ENCODE data around the gene KCNA5.

KCNA5 gene

DNA sequence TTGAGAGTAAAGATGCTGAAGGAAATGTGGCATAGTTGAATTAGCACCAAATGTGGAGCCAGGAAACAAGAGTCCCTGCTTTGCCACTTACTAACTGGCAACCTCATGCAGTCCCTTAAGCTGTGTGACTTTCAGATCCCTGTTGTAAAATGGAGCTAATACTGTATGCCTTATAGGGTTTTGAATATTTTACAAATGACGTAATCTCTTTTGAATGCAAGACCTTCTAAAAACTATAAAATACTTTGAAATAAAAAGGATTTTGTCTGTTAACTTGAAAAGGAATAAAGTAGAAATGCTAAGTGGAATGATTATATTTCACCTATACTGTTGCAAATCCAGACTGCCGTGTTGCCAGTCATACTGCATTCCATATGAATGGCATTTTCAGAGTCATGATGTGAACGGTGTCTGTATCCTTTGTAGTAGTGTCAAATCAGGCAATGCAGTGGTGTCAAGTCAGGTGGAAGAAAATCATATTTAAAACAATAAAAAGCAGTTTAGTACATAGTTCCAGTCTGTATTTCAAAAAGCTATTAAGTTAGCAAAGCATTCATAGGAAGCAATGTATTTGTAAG is 21.3 kb downstream of the KCNA5 start:
- no peak for DNase-seq (ENCODE audit: low read depth)

DNA sequence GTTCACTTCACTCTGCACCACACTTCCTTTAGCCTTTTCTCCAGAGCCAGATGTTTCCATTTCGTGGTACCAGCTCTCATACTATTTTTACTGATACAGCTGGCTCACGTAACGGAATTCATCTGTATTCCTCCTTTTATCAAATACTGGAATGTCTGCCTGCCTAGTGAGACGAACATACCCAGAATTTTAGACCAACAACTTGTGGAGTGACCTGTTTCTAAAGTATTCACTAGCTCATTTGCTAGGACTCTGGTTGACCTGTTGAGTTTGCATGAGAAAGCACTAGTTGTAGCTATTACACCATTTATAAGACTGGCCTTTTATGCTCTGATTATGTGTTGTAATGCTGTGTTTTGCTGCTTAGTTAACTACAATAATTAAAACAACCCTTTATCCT is 22.6 kb downstream of the KCNA5 start:
- no peak for DNase-seq (ENCODE audit: low read depth)

DNA sequence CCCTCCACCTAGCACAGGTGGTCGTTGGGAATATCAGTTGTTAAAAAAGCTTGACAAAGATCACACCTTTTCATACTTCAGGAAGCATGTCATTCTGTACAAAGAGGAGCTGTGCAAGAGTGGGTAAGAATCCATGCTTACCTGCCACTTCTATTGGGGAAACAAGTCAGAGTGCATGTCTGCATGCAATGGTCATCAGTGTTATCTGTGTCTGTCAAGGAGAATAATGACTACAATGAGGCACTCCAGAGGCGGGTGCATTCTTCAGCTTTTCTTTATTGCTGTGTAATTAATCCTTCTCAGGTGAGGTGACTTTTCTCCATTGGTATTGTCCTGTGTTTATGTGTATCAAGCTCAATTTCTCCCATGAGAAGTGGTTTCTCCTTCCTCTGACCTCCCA is 24.4 kb downstream of the KCNA5 start:
- DNase-seq (ENCODE audit: low read depth), result no peak

DNA sequence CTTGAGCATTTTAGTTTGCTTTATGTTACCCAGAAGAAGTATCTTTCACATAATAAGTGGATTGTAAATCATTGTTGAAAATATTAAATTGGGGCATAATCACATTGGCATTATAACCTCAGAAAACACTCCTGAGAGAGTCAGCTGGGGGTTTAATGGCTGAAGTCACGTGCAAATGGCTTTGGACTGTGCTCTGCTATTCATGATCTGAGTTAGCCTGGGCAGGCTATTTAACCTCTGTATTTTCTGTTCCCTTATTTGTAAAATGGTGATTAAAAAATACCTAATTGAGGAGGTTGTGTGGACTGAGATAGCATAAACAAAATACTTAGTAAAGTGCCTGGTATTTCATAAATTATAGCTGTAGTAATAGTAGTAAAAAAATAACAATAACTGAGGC is 24.9 kb downstream of the KCNA5 start:
- no peak for DNase-seq (ENCODE audit: low read depth)

DNA sequence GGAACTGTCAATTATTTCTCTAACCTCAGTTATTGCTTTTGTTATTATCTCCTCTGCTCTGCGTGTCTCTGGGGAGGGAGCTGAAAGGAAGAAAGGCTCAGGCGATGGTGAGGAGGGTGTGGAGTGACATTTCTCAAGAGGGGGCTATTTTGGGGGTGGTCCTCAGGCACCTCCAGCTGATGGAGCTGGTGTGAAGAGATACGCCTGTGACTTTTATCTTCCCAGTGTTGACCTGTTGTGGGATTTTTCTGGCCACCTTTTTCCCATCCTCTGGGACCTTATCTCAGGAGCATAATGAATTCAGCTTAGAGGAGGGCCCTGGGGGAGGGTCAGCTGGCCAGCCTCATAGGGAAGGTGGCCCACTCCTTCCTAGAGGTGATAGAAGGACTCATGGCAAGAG is 26.4 kb downstream of the KCNA5 start:
- no peak for DNase-seq (ENCODE audit: low read depth)

DNA sequence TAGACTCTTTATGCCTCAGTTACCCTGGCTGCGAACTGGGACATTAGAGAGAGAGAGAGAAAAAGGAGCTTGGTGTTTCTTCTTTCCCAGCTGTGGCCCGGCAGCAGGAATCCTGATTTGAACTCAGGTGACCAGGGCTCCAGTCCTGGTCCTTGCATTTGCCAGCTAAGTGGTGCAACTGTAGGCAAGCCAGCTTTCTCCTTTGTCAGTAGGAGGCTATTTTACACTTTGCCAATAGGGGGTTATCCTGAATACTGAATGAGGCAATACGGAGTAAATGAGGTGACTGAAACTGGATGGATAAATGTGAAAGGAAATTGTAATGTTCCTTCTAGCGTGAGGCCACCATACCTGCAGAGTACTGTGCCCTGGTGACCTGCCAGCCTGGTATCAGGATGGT is 27.8 kb downstream of the KCNA5 start:
- DNase-seq (ENCODE audit: low read depth), result no peak

DNA sequence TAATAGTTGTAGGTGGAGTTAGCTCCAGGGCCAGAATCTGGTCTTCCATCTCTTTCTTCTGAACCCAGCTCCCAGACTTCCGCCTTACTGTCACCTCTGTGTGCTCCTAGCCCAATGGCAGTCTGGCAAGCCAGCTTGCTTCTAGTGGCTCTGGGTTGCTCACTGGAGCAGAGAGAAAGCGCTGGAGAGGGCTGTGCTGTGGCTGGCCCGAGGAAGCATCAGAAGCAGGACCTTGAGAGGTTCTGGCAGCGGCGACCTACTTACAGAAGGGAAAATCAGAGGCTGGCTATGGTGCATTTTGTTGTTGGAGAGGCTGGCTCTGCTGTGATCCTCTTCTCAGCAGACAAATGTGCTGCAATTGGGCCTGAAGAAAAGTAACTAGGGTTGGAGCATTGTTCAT is 28.6 kb downstream of the KCNA5 start:
- DNase-seq (ENCODE audit: low read depth), result no peak

DNA sequence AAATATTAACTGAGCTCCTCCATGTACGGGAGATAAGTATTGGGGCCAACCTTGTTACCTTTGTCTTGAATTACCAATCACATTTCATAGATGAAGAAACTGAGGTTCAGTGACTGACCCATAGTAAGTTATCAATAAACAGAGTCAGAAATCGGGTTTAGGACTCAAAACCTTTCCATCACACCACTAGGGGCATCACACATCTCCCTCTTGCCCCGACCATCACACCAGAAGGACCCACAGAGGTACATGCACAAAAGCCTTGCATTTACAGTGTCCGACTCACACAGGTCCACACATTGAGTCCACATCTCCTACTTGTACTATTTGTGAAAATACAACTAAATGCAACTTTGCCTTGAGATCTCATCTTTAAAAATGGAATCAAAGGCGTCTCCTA is 29.4 kb downstream of the KCNA5 start:
- DNase-seq (ENCODE audit: low read depth), result no peak

DNA sequence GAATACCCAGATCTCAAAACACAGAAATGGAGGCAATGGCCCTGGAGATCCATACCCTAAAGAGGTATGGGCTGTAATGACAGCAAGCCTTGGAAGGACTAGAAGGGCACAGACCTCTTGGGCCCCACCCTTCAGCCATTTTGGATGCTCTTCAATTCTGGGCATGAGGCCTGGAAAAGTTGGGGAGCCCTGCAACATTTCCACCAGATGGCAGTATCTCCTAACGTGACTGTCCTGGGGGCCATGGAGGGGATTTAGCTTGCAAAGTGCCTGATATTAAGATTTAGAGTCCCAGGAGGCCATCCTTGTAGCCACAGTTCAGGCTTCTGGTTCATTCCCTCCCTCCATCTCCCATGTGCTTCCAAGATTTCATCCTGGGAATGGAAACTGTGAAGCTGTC is 30.2 kb downstream of the KCNA5 start:
- no peak for DNase-seq (ENCODE audit: low read depth)

DNA sequence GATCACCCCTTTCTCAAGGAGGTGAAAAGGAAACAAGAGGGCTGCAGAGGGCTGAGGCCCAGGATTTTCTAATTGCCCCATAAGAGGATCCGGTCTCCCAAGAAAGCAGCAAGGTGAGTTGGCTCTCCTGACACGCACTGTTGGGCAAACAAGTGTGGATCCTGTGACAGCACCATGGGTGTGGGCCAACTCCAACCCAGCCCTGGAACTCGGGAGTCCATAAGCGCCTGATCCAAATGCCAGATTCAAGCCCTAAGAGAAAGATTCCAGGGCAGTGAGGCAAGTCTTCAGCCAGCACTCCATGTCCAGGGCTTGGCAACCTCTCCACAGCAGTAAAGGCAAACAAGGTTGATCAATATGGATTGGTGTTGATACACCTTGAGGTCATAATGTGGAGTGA is 33.1 kb downstream of the KCNA5 start:
- DNase-seq (ENCODE audit: low read depth), result no peak

DNA sequence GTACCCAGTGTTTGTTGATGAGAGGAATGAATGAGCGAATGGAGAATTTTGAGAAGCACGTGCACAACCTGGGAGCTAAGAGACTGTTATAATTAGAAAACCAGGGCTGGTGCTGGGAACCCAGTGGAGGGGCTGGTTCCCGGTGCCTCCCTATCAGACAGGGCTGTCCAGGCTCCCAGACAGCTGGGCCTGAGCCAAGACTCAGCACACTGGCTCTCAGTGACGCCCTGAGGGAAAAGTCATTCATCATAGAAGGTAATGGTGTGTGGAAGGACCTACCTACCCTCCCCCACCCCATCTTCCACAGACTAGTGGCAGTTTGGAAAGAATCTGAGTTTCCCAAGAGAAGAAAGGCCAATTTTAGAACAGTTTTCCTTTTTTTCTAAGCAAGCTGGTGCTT is 34.7 kb downstream of the KCNA5 start:
- no peak for DNase-seq (ENCODE audit: low read depth)

DNA sequence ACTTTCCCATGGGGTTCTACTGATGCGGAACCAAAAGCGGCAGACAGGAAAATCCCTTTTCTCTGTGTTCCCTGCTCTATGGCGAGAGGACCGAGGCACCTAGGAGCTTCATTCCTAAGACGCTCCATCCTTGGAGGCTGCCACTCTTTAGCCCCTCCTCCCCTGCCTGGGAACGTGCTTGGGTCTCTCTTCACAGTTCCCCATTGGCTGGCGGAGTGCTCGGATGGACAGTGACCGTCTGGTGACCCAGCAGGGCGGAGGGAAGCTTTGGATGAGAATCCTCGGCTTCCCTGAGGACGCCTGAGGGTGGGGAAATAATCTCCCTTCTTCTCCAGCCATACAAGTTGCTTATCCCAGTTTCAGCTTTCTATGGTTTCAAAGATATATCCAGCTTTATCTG is 37.3 kb downstream of the KCNA5 start:
- DNase-seq (ENCODE audit: low read depth), result no peak

DNA sequence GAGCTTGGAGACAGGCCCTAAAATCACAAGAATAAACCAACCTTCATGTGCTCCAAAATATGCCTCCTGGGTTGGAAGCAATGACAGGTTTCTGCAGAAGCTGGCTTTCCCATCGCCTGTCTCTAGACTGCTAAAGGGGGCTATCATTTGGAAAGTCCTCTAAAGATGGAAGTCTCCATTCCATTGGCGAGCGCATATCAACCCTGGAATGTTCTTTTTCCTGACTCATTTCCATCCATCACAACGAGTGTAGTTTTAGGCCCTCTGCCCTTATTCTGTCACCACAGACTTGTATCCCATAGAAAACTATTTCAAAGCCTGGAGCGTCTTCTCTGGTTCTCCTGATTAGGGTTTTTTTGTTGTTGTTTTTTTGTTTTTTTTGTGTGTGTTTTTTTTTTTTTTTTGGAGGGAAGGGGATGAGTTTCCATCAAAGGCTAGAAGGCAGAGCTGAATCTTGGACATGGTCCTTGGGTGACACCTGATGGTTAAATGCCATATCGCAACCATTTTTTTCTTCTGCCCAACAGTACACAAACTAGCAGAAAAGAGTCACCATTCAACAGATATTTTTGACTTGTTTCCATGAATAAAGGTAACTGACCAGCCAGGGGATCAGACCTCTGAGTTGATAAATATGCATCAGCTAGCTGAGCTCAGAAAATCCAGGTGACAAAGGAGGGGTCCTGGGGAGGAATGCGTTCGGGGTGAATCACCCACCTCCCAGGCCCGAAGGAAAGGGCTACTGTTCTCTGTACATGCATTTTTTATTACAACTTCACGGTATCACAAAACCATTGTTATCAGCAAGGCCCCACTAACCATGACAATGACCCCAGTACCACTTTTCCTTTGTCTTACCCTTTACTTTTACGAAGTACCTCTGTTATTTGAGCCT is 40.5 kb downstream of the KCNA5 start:
- no peak for DNase-seq (ENCODE audit: low read depth)

DNA sequence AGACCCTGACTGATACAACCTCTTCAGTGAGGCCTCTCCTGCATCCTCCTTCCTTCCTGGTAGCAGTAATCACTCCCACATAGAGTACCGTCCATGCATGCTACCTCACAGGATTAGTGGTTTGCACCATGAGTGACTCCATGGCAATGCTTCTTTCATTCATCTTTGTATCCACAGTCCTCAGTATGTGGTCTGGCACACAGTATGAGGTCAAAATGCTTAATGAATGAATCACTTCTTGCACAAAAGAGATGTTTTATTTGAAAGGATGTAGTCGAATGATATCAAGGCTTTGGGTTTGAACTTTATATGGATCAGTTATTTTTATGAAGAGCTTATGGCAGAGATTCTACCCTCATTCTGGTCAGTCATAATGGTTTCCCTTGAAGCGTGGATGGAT is 42.2 kb downstream of the KCNA5 start:
- DNase-seq (ENCODE audit: low read depth), result no peak

DNA sequence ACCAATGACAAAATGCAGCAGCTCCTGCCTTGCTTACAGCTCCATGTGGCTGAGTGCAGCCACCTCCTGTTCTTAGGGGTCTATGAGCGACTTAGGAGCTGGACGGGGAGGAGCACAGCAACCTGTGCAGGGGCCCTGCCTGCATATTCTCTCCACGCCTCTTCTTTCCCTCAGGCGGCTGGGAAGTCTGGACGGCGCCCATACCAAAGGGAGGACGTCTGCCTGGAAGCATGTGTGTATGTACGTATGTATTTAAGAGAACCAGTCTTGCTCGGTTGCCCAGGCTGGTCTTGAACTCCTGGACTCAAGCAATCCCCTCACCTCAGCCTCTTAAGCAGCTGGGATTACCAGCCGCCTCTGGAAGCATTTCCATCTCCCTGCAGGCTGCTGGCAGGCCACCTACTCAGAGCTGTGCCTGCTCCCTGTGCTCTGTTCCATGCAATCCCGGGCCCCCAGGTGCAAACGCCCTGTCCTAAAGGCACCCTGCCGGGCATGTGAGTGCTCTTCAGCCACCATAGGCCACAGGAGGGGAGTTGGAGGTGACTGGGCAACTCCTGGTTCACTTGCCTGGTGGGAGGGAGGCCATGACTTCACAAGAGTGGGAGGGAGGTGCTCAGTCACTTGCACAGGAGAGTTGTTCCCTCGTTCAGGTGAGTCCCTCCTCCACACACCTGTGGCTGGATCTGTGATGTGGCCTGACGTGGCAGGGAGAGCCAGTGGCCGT is 44.3 kb downstream of the KCNA5 start:
- no peak for DNase-seq (ENCODE audit: low read depth)

DNA sequence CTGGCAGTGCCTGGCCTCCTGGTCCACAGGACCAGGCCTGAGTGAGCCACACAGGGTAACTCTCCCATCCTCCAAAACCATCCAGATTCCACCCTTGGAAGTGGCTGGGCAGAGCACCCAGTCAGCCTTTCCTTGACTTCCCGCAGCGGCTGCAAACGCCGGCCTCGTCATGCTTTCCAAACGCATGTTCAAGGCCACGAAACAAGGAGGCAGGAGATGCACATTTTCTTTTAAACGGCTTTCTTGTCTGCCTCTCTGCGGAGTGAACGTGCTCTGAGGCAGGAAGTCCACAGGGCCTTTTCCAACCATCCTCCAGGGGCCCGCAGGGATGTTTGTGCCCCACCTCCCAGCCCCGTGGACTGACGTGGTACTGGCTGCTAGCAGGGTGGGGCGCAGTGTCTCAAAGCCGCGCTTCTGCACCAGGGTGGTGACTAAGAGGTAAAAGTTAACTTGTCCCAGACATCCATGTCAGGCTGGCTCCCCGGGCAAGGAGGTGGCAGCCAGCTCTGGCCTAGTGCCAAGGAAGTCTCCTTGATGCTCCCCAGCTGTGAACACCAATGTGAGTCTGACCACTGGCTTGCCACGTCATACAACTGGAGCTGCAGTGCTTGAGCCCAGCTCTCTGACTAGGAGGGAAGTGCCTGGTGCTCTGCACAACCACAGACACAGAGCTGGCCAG is 45.0 kb downstream of the KCNA5 start:
- DNase-seq (ENCODE audit: low read depth), result no peak

DNA sequence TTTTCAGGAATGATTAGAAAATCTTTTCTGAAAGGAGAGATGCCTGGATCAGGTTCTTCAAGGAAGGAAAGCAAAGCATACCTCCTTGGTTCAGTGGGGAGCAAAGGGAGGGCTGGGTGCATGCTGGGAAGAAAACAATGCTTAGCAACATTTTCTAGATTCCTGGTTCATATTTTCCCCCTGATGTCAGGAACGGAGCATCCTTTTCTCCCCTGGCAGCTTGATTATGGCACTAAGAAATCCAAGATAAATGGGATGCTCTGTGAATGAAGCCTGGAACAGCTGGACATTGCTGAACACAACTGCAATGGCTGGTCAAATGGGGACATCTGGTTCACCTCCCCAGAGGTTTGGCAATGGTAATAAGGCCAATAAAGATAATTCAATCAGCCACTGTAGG is 50.9 kb downstream of the KCNA5 start:
- no peak for DNase-seq (ENCODE audit: low read depth)

DNA sequence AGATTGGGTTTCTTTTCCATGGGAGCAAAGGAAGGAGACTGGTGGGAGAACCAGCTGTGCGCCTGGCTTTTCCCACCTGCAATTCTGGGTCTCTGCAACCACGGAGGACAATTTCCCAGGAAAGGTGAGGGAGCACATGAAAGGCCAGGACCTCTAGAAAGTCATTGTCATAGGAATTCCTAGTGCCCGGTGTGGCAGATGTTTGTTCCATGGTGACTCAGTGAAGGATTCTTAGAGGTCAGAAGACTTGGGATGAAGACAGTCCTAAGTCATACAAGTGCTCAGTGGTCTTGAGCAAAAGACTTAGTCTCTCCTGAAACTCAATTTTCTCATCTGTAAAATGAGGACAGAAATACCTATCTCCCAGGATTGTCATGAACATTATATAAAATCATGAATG is 51.3 kb downstream of the KCNA5 start:
- no peak for DNase-seq (ENCODE audit: low read depth)

Data from activated T-cell treated with anti-CD3 and anti-CD28 coated beads for 1 hour (primary cell).